Middle frontal gyrus (tissue), 1 donor: ENCODE results near the gene ZNF787.
A peak's percentile ranks its signal among the peaks of the same experiment; 100 is the strongest.

Source experiments
- DNase-seq: peaks from one replicate; pipeline ENCODE4 v3.0.0-alpha.2; 2015; ENCODE audit warnings: low spot score; ENCODE audit errors: extremely low spot score

ZNF787 gene

DNA sequence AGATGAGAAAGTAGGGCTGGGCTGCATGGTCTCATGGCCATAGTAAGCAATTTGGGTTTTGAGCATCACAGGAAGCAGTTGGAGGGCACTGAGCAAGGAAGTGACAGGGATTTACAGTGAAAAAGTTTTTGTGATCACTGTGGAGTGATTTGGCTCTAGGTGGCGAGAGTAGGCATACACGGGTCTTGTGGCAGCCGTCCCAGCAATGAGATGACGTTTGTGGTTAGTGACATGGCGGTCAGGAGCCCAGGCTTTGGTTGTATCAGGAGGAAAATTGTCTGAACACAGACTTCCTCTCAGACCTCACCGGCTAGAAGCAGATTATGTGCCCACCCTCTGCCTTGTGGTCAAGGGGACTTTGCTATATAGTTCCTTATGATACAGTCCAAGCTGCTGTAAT is 23.3 kb upstream of the ZNF787 start:
- no peak for DNase-seq

DNA sequence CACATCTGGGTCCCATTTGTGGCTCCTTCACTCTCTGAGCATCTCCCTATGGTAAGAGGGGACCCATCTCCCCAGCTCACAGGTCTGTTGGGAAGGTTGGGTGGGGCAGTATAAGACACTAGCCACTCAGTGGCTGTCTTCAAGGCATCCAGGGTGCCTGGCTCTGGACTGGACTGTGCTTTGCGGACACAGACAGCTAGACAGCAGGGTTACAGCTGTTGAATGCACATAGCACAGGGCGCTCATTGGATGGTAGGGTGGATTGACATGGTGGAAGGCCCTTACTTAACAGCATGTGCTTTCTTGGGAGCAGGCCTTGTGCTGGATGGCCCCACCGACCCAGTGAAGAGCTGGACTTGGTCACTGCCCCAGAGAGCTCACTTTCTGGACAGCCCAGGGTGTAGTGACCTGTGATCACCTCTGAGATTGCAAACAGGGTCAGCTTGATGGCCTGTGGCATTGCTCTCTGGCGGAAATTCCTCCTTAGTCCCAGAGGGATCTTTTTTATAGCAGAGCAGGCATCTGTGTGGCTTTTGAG is 21.9 kb upstream of the ZNF787 start:
- no peak for DNase-seq

- no peak for DNase-seq
These were observed 21.1 kb upstream of the ZNF787 start for GRCh38 chr19:56142087-56142787.

DNA sequence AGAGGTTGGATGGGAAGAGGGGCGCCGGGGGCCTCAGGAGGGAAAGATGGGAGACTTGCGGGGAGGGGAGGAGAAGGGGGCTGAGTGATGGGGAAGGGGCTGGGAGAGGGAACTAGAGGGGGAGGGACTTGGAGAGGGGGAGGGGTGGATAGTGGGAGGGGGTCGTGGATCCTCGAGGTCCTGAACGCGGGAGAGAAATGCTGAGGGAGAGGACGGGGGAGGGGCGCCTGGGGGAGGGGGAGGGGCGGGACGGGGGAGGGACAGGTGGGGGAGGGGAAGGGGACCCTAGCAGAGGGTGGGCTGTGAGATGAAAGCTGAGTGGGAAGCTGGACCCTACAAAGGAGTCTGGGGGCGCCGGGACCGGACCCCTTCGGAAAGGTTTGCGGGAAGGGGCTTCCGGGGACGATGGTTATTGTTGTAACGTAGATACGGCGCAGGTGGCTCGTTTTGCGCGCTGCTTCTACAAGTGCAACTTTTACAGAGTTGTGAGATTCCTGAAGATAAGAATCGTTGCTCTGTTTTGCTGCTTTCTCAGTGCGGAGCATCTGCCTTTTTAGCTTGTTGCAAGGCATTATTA is 20.4 kb upstream of the ZNF787 start:
- no peak for DNase-seq

DNA sequence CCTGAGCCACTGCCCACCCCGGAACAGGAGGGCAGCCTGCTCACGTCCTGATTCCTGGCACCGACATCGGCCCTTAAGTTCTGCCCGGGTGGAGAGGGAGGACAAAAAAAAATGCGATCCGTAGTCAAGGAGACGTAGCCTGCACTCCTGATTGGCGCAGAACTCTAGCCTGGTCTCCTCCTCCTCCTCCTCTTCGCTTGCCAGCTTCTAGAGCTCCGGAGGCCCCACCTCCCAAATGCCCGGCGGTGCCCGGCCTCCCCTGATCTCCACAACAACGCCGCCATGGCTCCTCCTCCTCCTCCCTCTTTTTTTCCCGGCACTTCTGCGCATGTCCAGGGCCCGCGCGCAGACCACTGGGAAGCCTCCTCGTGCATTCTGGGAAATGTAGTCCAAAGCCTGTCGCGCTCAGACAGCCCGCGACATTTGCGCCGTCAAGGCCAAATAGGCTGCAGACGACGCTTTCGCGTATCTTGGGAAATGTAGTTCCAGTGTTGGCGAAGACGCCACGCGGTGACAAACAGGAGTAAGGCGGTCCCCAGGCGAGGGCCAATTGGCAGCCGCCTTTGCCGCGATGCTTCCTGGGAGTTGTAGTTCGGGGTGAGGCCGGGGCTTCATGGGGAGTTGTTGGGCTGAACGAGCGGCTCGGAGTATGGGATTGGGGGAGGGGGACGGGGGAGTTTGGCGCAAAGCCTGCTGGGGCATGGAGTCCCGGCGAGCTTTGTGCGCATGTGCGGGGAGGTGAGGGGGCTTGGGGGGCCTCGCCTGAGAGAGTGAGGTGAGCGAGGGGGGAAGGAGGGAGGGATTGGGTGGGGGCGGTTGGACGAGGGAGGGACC is 19.7 kb upstream of the ZNF787 start, which contains the start of gene ZNF444:
Gene ZNF444 (plus strand): TSS at position 705 of the 834 bp plus-strand sequence. CDS start 5,625 bp downstream, outside the sequence.
- DNase-seq: peak; percentile 98

GRCh38 chr19:56139847-56140582 is 18.9 kb upstream of the ZNF787 start:
- DNase-seq: no peak

GRCh38 chr19:56138069-56138468 is 17.0 kb upstream of the ZNF787 start:
- DNase-seq: no peak

DNA sequence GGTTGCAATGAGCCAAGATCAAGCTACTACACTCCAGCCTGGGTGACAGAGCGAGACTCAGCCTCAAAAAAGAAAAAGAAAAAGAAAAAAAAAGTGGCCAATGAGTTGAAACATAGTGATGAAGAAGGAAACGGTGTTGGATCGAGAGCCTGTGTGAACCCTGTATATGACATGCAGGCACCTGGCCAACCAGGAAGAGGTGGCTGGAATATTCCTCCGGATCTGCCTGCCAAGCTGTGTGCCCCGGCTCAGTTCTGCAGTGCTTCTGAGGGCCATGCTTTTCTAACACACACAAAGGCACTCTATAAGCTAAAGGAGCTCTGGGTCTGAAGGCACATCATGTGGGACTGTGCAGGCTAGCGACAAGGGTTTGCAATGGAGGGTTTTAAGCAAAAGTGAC is 16.3 kb upstream of the ZNF787 start:
- DNase-seq: no peak

- DNase-seq: no peak
These were observed 15.3 kb upstream of the ZNF787 start for GRCh38 chr19:56136362-56136761.

DNA sequence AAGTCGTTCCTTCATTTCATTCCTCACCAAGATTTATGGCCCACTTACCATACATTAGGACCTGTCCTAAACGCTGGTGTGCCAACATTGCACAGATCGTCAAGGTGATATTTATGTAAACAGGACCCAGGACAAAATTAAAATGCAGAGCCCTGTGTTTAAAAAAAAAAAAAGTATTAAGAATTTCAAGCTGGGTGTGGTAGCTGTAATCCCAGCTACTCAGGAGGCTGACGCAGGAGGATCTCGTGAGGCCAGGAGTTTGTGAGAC is 13.5 kb upstream of the ZNF787 start:
- no peak for DNase-seq

DNA sequence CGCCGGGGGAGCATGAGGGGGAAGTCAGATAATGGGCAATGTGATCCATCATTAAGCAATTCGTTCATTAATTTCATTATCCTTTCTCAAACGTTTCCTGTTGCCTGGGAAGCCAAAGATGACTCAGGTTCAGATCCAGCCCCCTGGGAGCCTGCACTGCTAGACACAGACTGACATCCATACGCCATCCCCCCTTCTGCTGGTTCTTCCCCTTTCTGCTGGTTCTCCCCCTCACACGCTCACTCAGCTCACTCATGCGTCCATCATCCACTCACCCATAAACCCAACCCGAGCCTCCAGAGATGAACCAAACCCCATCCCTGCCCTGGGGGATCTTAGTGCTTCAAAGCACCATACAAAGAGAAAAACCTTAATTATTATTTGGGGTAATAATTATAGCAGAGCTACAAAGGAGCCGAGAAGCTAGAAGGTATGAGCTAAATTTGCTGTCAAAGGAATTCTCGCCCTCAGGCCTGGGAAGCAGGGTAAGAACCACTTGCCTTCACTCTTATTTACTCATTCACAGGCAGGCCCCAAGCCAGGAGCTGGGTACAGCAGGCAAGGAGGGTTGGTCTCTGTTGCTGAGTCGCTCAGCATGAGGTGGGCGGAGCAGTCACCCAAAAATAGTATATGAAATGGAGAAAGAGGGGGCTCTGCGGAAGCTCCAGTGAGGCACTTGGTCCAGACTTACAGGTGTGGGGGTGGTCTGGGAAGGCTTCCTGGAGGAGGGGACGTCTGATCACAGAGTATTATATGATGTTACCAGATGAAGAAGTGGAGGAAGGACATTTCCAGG is 13.0 kb upstream of the ZNF787 start:
- no peak for DNase-seq

DNA sequence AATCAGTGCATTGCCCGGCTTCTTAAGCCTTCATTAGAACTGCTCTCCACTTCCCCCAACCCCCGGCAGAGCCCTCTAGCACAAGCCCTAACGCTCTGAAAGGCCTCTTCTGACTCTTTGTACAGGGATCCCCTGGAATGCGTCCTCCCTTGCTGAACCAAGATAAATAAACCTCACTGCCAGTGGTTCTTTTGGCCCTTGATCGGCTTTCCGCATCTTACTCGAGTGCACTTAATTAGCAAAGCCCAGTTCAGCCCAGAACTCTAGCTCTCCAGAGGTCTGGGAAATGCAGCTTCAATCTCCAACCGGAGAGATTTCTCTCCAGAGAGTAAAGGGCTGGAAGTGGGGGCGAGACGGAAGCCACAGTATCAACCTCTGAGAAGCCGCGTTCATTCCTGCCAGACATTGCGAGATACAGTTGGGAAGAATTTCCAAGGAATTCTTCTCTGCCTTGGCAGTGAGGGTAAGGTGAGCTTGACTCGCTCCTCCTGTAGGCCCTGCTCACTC is 11.3 kb upstream of the ZNF787 start:
- DNase-seq: no peak

DNA sequence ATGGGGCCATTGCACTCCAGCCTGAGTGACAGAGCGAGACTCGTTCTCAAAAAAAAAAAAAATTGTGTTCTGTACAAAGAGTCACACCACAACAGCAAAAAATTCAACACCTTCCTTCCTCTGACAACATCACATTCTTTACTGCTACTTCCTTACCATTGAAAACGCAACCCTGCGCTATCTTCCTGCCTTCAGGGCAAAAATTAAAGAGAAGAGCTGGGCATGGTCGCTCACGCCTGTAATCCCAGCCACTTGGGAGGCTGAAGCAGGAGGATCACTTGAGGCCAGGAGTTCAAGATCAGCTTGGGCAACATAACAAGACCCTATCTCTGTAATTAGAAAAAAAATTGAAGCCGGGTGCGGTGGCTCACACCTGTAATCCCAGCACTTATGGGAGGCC is 10.6 kb upstream of the ZNF787 start:
- DNase-seq: no peak

GRCh38 chr19:56130006-56130405 is 8.9 kb upstream of the ZNF787 start:
- DNase-seq: no peak

DNA sequence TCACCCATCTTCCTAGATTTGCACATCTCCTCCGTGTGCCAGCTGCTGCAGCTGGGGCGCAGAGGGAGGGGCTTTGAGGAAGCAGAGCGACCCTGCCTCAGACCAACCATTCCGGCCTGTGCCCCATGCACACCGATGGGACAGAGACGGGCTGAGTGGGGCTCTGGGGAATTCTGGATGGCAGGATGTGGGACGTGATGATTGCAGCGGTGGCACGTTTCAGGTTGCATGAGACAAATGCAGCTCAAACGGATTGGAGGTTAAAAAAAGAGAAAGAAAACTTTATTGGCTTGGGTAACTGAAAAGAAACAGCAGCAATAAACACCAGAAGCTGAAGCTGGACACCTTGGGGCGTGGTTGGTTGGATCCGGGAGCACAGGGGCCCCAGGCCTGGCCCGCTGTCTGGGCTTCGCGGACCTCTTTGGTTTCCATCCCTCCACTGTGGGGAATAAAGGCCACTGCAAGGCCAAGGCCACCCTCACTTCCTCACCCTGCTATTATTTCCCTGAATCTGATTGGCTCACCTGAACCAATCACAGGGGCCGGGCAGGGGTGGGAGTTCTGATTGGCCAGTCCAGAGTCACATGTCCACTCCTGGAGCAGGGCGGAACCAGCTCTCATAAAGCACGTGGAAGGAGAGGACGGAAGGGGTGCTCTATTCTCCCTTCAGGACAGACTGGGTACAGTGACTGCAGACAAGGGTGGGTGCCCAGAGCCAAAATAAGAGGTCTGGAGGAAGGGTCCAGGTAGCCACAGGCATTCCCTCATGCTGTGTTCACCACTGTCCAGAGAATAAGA is 6.1 kb upstream of the ZNF787 start:
- DNase-seq: no peak

- no peak for DNase-seq
These were observed 4.9 kb upstream of the ZNF787 start for GRCh38 chr19:56125806-56126590.

GRCh38 chr19:56124578-56124977 is 3.5 kb upstream of the ZNF787 start:
- DNase-seq: no peak

GRCh38 chr19:56123266-56123891 is 2.3 kb upstream of the ZNF787 start:
- no peak for DNase-seq
